HG02588 (cell line): ENCODE results near the gene GSTO2.
A peak's percentile ranks its signal among the peaks of the same experiment; 100 is the strongest.

Source experiments
- ATAC-seq: cut with Tn5 transposase; IDR thresholded peaks from one replicate; pipeline ENCODE4 v1.9.1; 2021; ENCODE audit warnings: mild to moderate bottlenecking, moderate library complexity; ENCODE audit not compliant: unreplicated experiment

The GSTO2 gene

DNA sequence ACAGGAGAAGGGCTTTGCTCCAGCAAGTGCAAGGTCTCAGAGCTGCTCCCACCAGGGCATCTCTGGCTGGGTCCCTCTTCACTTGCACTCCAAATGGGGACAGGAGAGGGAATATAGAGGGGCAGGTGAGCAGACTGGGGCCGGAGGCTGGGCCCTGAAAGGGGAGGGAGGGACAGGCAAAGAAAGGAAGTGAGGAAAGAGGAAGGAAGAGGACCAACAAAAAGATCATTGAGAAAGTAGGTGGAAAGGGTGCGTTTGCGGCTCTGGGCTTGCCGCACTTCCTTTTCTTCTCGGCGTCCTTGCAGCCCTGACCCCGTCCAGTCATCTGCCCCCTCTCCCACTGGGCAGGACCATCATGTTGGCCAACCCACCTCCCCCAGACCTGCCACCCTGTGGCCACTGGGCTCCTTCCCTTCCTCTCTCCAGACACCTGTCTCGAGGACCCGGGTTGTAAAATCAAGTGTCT lies 55.3 kb downstream of the GSTO2 start:
- ATAC-seq, result no peak

- ATAC-seq, result no peak
Measured at GRCh38 chr10:104324931-104325330, 55.9 kb downstream of the GSTO2 start.

GRCh38 chr10:104325436-104326435 lies 56.8 kb downstream of the GSTO2 start:
- ATAC-seq, result no peak

- no peak for ATAC-seq
Measured at GRCh38 chr10:104326991-104327610, 58.1 kb downstream of the GSTO2 start.

DNA sequence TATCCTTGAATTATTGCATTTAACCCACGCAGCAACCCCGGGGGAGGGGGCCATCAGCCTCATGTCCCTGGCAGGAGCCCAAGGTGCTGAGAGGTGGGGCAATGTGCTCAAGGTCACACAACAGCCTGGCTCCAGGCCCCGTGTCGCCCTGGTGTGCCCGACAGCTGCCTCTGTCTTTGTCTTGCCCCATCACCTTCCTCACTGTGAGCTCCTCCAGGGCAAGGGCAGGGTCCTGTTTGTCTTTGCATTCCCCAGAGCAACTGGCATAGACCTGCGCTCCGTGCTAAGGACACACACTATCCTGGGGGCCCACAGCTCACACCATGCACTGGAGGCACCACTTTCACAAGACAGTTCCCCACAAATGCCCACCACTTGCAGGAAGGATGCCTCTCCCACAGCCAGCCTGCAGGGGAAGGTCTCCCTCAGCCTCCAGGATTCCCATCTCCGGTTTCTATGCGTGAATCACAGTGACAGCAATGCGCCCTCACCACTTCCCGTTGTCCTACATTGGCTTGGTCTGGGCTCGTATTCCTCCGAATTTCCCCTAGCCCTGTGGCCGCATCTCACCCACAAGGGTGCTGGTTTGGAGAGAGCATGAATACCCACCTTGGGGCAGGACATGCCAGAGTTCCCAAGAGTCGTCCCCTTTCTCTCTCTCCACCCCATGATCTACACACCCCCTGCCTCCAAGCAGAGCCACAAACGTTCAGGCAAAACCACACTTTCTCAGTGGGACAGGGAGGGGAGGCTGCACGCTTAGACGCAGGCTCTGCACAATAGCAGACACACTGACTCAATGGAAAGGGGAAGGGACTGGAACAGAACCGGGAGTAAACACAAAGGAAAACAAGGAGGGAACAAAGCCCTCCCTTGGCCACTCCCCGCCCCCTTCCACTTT lies 59.0 kb downstream of the GSTO2 start:
- ATAC-seq, result no peak

DNA sequence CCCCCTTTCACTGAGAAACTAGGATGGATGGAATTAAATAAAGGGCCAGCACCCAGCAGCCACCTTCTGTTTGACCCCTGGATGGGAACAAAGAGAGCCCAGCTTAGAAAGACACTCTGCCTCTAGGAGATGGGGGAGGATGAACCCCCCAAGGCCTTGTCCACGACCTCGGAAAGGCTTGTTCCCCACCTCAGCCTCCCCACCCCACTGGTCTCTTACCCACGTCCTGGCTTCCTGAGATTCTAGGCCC lies 59.6 kb downstream of the GSTO2 start:
- ATAC-seq, result no peak

- ATAC-seq, result peak; percentile 50
Measured at GRCh38 chr10:104328896-104329710, 60.1 kb downstream of the GSTO2 start.

GRCh38 chr10:104329735-104330134 lies 60.8 kb downstream of the GSTO2 start:
- no peak for ATAC-seq

DNA sequence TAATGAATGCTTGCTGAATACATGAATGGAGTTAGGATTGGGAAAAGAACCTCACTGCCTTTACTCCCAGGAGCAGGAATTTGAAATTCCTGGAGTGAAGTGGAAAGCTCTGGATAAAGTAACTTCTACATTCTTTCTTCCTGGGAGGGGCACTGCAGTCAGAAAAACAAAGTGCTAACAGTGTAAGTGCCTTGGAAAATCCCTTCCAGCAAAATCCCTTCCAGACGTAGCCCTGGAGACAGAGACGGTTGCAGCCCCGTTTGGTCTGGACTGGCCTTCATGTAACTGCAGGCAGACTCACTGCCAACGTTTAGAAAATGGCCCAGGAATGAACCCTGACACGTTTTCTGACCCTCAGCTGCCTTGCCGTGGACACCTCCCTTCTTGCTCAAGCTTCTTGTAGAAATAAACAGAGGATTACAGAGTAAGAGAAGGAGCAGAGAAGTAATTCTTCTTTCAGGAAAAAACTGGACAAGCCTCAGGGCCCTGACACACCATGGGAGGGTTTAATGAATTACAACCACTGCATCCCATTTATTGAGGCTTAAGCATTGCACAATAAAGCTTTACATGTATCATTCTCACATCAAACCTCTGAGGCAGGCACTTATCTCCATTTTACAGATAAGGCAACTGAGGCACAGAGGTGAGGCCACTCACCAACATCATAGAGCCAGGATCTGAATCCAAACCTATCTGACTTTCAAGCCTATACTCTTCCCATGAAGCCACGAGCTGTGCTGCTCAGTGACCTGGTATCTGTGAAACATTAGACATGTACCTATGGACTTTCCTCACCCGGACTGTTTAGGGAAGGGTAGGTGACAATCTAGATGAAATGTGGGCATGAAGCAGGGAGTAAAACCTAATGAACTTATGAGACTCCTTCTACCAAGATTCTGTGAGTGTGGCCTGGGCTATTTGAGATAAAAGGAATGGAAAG lies 61.5 kb downstream of the GSTO2 start:
- no peak for ATAC-seq

GRCh38 chr10:104331208-104331838 lies 62.3 kb downstream of the GSTO2 start:
- no peak for ATAC-seq

DNA sequence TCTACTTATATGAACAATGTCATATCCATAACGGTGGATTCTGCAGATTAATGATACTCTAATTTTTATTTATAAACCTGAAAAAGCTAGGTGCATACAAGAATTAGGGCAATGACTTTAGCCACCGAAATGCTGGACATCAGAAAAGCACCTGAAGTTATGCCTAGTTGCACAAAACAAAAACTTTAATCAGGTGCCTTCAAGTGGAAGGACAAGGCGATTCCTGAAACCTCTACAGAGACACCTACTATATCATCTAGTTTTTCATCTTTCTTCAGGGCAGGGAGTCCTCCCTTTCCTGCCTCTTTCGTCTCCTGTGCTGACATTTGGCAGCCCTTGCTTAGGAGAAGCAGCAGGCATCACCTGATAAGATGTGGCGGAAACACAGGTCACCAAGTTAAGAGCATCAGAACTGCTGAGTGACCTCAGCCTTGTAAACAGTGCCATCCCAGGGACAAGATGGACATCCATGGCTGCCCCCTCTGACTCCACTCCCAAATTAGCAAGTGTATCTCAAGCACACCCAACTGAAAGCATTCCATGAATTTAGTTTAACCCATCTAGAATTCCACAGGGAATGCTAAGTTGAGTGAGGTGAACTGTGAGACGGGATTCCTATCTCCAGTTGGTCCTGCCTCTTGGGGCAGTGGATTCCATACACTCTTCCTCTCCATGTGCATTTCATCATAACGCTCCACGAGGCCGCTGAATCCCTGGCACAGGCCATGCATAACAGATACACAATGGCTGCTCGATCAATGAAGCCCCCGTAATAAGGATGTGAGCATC lies 63.5 kb downstream of the GSTO2 start:
- no peak for ATAC-seq

DNA sequence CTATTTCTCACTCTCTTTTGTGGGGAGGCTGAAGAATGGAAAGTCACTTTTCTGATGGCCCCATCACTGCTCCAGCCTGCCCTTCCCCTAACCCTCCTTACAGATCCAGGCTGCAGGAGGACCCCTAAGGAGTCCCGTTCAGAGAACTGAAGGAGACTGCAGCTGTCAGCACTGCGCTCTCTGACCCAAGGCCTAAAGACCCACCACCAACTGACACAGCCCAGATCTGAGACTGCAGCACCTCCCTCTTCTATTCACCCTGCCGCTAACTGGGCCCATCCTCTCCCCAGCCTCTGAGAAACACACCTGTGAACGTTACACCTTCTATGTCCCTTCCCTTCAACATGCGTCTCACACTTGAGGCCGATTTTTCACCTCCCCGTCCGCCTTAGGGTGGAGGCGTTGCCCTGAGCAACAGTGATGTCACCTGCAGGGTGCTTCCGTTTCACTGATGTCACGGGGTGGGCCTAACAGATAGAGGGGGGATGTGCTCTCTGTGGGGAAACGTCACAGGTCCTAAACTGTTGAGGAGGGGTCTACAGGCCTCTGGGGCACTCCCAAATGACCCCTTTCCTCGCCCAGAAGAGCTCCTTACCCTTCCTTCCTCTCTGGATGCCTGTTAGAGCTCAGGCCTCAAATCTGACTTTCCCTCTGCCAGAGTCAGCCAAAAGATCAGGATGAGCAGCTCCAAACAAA lies 64.2 kb downstream of the GSTO2 start:
- no peak for ATAC-seq

GRCh38 chr10:104333728-104334373 lies 64.9 kb downstream of the GSTO2 start:
- ATAC-seq, result no peak

- ATAC-seq, result no peak
Measured at GRCh38 chr10:104334561-104334960, 65.6 kb downstream of the GSTO2 start.

GRCh38 chr10:104334965-104335650 lies 66.1 kb downstream of the GSTO2 start:
- no peak for ATAC-seq

DNA sequence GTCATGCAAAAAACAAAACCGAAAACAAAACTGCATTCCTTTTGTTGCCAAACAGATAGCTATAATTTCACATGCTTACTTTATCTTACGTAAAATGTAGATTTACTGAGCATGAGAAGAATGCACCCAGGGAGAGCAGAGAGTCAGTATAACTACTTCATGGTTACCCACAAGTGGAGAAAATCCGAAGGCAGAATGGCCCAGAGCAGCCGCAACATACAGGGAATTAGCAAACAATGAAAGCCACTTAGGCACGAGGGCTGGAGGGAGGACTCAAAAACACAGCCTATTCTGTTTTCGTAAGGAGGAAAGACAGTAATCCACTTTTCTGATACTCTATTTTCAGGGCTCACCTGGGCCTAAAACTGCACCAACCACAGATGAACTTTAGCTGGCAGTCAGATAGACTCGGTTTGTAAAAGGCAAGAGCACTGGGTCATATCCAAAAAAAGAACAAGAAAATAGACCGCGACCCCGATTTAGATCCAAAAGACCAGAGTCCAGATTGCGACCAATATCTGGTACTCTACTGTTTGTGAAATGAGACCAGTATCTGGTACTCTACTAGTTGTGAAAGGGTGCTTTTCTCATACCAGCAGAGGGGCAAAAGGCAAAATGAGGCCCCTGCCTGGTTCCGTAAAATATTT lies 68.0 kb downstream of the GSTO2 start:
- peak; percentile 34 for ATAC-seq
